ENCODE measurements around the gene UBA6. TPM values are rescaled to one million over a fixed set of nuclear protein-coding genes. Genes with fewer than 3 reads are reported as not detected.

UBA6 gene
- total RNA-seq, 4 donors from 2014 or later = 15.6 to 198 (median 67.3) TPM

GRCh38 chr4:67568820-67569219 lies 132.1 kb downstream of the UBA6 start:
- TF ChIP-seq, protein P1, sequence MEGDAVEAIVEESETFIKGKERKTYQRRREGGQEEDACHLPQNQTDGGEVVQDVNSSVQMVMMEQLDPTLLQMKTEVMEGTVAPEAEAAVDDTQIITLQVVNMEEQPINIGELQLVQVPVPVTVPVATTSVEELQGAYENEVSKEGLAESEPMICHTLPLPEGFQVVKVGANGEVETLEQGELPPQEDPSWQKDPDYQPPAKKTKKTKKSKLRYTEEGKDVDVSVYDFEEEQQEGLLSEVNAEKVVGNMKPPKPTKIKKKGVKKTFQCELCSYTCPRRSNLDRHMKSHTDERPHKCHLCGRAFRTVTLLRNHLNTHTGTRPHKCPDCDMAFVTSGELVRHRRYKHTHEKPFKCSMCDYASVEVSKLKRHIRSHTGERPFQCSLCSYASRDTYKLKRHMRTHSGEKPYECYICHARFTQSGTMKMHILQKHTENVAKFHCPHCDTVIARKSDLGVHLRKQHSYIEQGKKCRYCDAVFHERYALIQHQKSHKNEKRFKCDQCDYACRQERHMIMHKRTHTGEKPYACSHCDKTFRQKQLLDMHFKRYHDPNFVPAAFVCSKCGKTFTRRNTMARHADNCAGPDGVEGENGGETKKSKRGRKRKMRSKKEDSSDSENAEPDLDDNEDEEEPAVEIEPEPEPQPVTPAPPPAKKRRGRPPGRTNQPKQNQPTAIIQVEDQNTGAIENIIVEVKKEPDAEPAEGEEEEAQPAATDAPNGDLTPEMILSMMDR (IDR thresholded peaks at IDR 0.05) = no peak
- TF ChIP-seq POLR2A (IDR thresholded peaks at IDR 0.05) = no peak
- intact Hi-C loops (cut with DNase I; ENCODE audit: low total_unique reads) = no loop called here
- DNase-seq = no peak
- H3K4me3 ChIP-seq = no peak overlapping the region
- H3K27ac ChIP-seq = no peak overlapping the region
- H3K36me3 ChIP-seq = no peaks in the 10 kb centered on the region
- H3K27me3 ChIP-seq = no peaks in the 10 kb centered on the region
- no peaks in the 10 kb centered on the region for H3K4me1 ChIP-seq
- H3K9me3 ChIP-seq = no peaks in the 10 kb centered on the region

DNA sequence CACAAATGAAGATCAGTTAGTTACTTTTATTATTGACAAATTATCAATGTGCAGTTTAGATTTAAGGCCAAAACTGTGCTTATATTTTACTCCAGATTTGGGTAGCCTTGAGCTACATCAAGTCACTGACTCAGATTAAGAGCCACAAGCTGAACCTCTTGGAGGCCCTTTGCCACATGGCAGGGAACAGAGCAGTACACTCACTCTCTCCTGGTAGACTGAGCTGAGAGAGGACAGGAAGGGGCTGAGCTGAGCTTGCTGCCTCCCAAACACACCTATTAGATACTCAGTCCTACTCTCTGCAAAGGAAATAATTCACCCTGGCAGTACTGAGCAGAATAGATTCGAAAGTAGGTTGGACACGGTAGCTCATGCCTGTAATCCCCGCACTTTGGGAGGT lies 134.6 kb downstream of the UBA6 start:
- no peak overlapping the region for H3K27ac ChIP-seq
- H3K9me3 ChIP-seq = no peaks in the 10 kb centered on the region
- intact Hi-C loops (cut with DNase I; ENCODE audit: low total_unique reads) = no loop called here
- DNase-seq = no peak
- no peak overlapping the region for H3K4me3 ChIP-seq
- H3K27me3 ChIP-seq = no peaks in the 10 kb centered on the region
- H3K36me3 ChIP-seq = no peaks in the 10 kb centered on the region
- no peaks in the 10 kb centered on the region for H3K4me1 ChIP-seq
- TF ChIP-seq, protein P1 (IDR thresholded peaks at IDR 0.05) = no peak
- TF ChIP-seq POLR2A (IDR thresholded peaks at IDR 0.05) = no peak

GRCh38 chr4:67565284-67565683 lies 135.7 kb downstream of the UBA6 start:
- intact Hi-C loops (cut with DNase I; ENCODE audit: low total_unique reads) = no loop called here
- Histone ChIP-seq H3K4me3 (no peak overlapping the region), H3K27ac (no peak overlapping the region), H3K9me3 (no peaks in the 10 kb centered on the region), H3K4me1 (no peaks in the 10 kb centered on the region), H3K27me3 (no peaks in the 10 kb centered on the region), H3K36me3 (no peaks in the 10 kb centered on the region)
- no peak for DNase-seq
- TF ChIP-seq, protein P1 (IDR thresholded peaks at IDR 0.05) = no peak
- TF ChIP-seq POLR2A (IDR thresholded peaks at IDR 0.05) = no peak

Small RNA genes lying within 50 kb of the gene (small RNA-seq; reads per million reads assigned to genes)
- not detected for gene AC096720.1
- gene RF00091 = not detected

Other genes with a start within 250 kb of the UBA6 start
- 10 to 100 TPM; 10.8 to 63.0 (median 29.1) TPM for gene CENPC, start 155.7 kb downstream of the UBA6 start, total RNA-seq
- under 1 TPM in 2 of 4 donors, not detected in 2; 0.59 to 0.90 TPM for gene STAP1, start 142.4 kb downstream of the UBA6 start, total RNA-seq
- not detected for gene GNRHR, start 53.2 kb upstream of the UBA6 start, total RNA-seq
- not detected for gene TMPRSS11D, start 182.8 kb upstream of the UBA6 start, total RNA-seq

Data from uterus (tissue), 4 donors.